GM12878 (cell line): ENCODE results near the gene OSM. TPM values are rescaled to one million over a fixed set of nuclear protein-coding genes. Genes with fewer than 3 reads are reported as not detected.
A peak's percentile ranks its signal among the peaks of the same experiment; 100 is the strongest.

Experiments used
- ATAC-seq: fragments of 200-7000 bp; cut with Tn5 transposase; 3 replicates; pipeline ENCODE4 v1.9.1; 2020; ENCODE audit warnings: mild to moderate bottlenecking, moderate library complexity
- BruUV-seq: library from RNA; stranded (reverse); fragments of 400-500 nt; replicated peaks from 2 replicates; lab custom pipeline; 2021; lab: Mats Ljungman, UMichigan
- CTCF ChIA-PET: fragments of 300-600 bp; sonication (Branson Sonifier 250); formaldehyde crosslinking; extraction: SDS; loops from one replicate; lab custom pipeline; 2021; ENCODE audit warnings: inconsistent platforms; lab: Yijun Ruan, JAX
- POLR2A ChIA-PET: fragments of 350-600 bp; formaldehyde crosslinking; extraction: SDS; loops from one replicate; lab custom pipeline; 2021; ENCODE audit warnings: inconsistent platforms; lab: Charles Lee
- RAD21 ChIA-PET: fragments of 300-600 bp; sonication (Branson Sonifier 250); formaldehyde crosslinking; loops from one replicate; lab custom pipeline; 2023; ENCODE audit warnings: antibody characterized with exemption; ENCODE audit not compliant: unreplicated experiment; lab: Charles Lee
- SMC1A ChIA-PET: fragments of 300-600 bp; sonication (Branson Sonifier 250); formaldehyde crosslinking; loops from one replicate; lab custom pipeline; 2023; ENCODE audit not compliant: unreplicated experiment, uncharacterized antibody; lab: Charles Lee
- DNase-seq: peaks from one replicate; pipeline ENCODE4 v3.0.0-alpha.2; 2011; ENCODE audit warnings: low read depth, low spot score
- FAIRE-seq: peaks from 3 replicates; lab custom pipeline; 2011; peaks lifted over from hg19 to GRCh38; lab: Jason Lieb, UNC
- H2AFZ ChIP-seq: 2 replicates; pipeline ENCODE4 v1.6.0; 2011; ENCODE audit warnings: low read depth, low read length, control low read depth; ENCODE audit not compliant: control insufficient read depth
- H3K27ac ChIP-seq: 2 replicates; pipeline ENCODE4 v1.5.1; 2011; ENCODE audit warnings: control low read depth; ENCODE audit not compliant: control insufficient read depth, insufficient read depth
- H3K27me3 ChIP-seq, 2 experiments: replicated peaks in 1 of 2; 2 replicates each; pipeline versions ENCODE4 v1.6.0 to v1.6.1; 2011; ENCODE audit warnings: low read length in 1 of 2; ENCODE audit not compliant: control insufficient read depth in 2 of 2, insufficient read depth in 2 of 2
- H3K36me3 ChIP-seq, 2 experiments: 2 replicates each; pipeline ENCODE4 v1.5.1; 2011; ENCODE audit warnings: low read length in 1 of 2; ENCODE audit not compliant: control insufficient read depth in 2 of 2, insufficient read depth in 2 of 2
- H3K4me1 ChIP-seq: 2 replicates; pipeline ENCODE4 v1.6.1; 2011; ENCODE audit warnings: mild to moderate bottlenecking, low read length, moderate library complexity, mixed read lengths; ENCODE audit not compliant: control insufficient read depth, insufficient read depth
- H3K4me2 ChIP-seq: 2 replicates; pipeline ENCODE4 v1.6.0; 2011; ENCODE audit warnings: control low read depth; ENCODE audit not compliant: control insufficient read depth, insufficient read depth
- H3K4me3 ChIP-seq: fragments of 200-600 bp; sonication (generic); 2 replicates; pipeline ENCODE4 v1.5.1; 2016
- H3K79me2 ChIP-seq: 2 replicates; pipeline ENCODE4 v1.6.0; 2011; ENCODE audit warnings: low read length; ENCODE audit not compliant: control insufficient read depth, insufficient read depth
- H3K9ac ChIP-seq: 2 replicates; pipeline ENCODE4 v1.8.0; 2011; ENCODE audit warnings: low read length, control low read depth, mixed read lengths; ENCODE audit not compliant: control insufficient read depth, insufficient read depth
- H3K9me3 ChIP-seq: replicated peaks from 3 replicates; pipeline ENCODE4 v1.5.1; 2011; ENCODE audit warnings: mild to moderate bottlenecking, low read length; ENCODE audit not compliant: control insufficient read depth, insufficient read depth
- H4K20me1 ChIP-seq: 2 replicates; pipeline ENCODE4 v1.6.0; 2011; ENCODE audit not compliant: control insufficient read depth, insufficient read depth
- CREB1 ChIP-seq: IDR thresholded peaks from 2 replicates; pipeline ENCODE4 v1.6.1; 2012; ENCODE audit warnings: low read depth, mild to moderate bottlenecking, inconsistent platforms
- FOS ChIP-seq: IDR thresholded peaks from 3 replicates; pipeline ENCODE4 v1.6.1; 2011; ENCODE audit warnings: borderline replicate concordance; ENCODE audit not compliant: insufficient read length; ENCODE audit errors: extremely low read depth
- FOXK2 ChIP-seq: fragments of 450-650 bp; IDR thresholded peaks from 2 replicates; pipeline ENCODE4 v1.6.1; 2017; ENCODE audit warnings: mild to moderate bottlenecking, moderate library complexity
- HDAC6 ChIP-seq: fragments of 200-600 bp; sonication (generic); IDR thresholded peaks from one replicate; pipeline ENCODE4 v1.8.0; 2017; ENCODE audit warnings: antibody characterized with exemption; ENCODE audit not compliant: unreplicated experiment
- HDGF ChIP-seq: fragments of 450-650 bp; IDR thresholded peaks from 2 replicates; pipeline ENCODE4 v1.6.1; 2016; ENCODE audit warnings: antibody characterized with exemption
- LARP7 ChIP-seq: fragments of 450-650 bp; IDR thresholded peaks from 2 replicates; pipeline ENCODE4 v1.6.1; 2017; ENCODE audit warnings: mild to moderate bottlenecking
- MTA3 ChIP-seq: IDR thresholded peaks from 2 replicates; pipeline ENCODE4 v1.6.1; 2012; ENCODE audit warnings: low read length, inconsistent platforms, borderline replicate concordance
- MXI1 ChIP-seq: fragments of 150-350 bp; IDR thresholded peaks from 2 replicates; pipeline ENCODE4 v1.6.1; 2011; ENCODE audit warnings: low read depth, mild to moderate bottlenecking, inconsistent platforms, low read length, improper control_type of control experiment
- NFIC ChIP-seq: IDR thresholded peaks from 2 replicates; pipeline ENCODE4 v1.6.1; 2012; ENCODE audit warnings: low read depth, mild to moderate bottlenecking, inconsistent platforms, low read length, moderate library complexity
- NRF1 ChIP-seq: conservative IDR thresholded peaks from 2 replicates; pipeline ENCODE4 v1.6.1; 2011; ENCODE audit warnings: mild to moderate bottlenecking, low read depth, low read length, improper control_type of control experiment
- RBBP5 ChIP-seq: fragments of 200-600 bp; sonication (generic); conservative IDR thresholded peaks from 2 replicates; pipeline ENCODE4 v1.6.1; 2016
- SIX5 ChIP-seq: IDR thresholded peaks from 2 replicates; pipeline ENCODE4 v1.6.1; 2011; ENCODE audit warnings: mild to moderate bottlenecking, low read depth, low read length, moderate library complexity; ENCODE audit not compliant: severe bottlenecking
- SMARCA5 ChIP-seq: fragments of 450-650 bp; IDR thresholded peaks from 2 replicates; pipeline ENCODE4 v1.6.1; 2017; ENCODE audit warnings: mild to moderate bottlenecking
- SRF ChIP-seq, 2 experiments: IDR thresholded peaks; 2 replicates each; pipeline ENCODE4 v1.6.1; 2011; ENCODE audit warnings: low read depth in 2 of 2, low read length in 2 of 2, mild to moderate bottlenecking in 1 of 2, moderate library complexity in 1 of 2
- STAT3 ChIP-seq: IDR thresholded peaks from 2 replicates; pipeline ENCODE4 v1.6.1; 2011; ENCODE audit warnings: low read depth, low read length, improper control_type of control experiment
- YY1 ChIP-seq: IDR thresholded peaks from 2 replicates; pipeline ENCODE4 v1.6.1; 2011; ENCODE audit warnings: low read depth, mild to moderate bottlenecking, low read length
- ZNF217 ChIP-seq: fragments of 450-650 bp; IDR thresholded peaks from 2 replicates; pipeline ENCODE4 v1.6.1; 2017; ENCODE audit warnings: antibody characterized with exemption, mild to moderate bottlenecking
- WGBS: methylation state at CpG from one replicate; pipeline ENCODE4 v1.1.6; 2016; ENCODE audit warnings: low lambda C conversion rate; ENCODE audit not compliant: insufficient replicate concordance, insufficient coverage; ENCODE audit errors: missing lambda C conversion rate; 5-methylcytosine and 5-hydroxymethylcytosine counted together
- in situ Hi-C: fragments of 300-500 bp; cut with MboI; formaldehyde crosslinking; loops from 9 replicates; pipeline ENCODE4 v1.14.3; 2018; ENCODE audit warnings: mixed read lengths
- intact Hi-C: fragments of 100-400 bp; cut with micrococcal nuclease; formaldehyde crosslinking; loops from one replicate; pipeline ENCODE4 v1.14.2; 2022; ENCODE audit not compliant: unreplicated experiment
- polyA plus RNA-seq, 11 experiments: library from polyadenylated mRNA; depleted of rRNA in 4 of 11; unstranded in 6 of 11; stranded (reverse) in 5 of 11; fragments of >200 nt; fragmentation: Nextera tagmentation in 4 of 11; fragmentation: Illumina TruSeq in 1 of 11; extraction: Ambion mirVana in 4 of 11; extraction: Trizol in 1 of 11; gene quantifications; 1 replicate in 1 of 11; 2 replicates in 10 of 11; pipeline versions ENCODE4 v1.2.1 to v1.2.3, GENCODE V29; 2011 to 2016; ENCODE audit warnings: inconsistent platforms in 2 of 11, missing spikeins in 2 of 11, low read depth in 1 of 11
- total RNA-seq, 4 experiments: library from RNA; depleted of rRNA in 3 of 4; stranded (reverse); fragments of >200 nt in 3 of 4; fragmentation: Illumina TruSeq in 1 of 4; extraction: Trizol in 1 of 4; gene quantifications; 2 replicates each; pipeline versions ENCODE4 v1.2.1 to v1.2.3, GENCODE V29; 2013 to 2021
- TF ChIP-seq, protein P1 (sequence below): fragments of 450-650 bp; IDR thresholded peaks from 2 replicates; pipeline ENCODE4 v1.6.1; 2017; ENCODE audit warnings: mild to moderate bottlenecking, moderate library complexity
- TF ChIP-seq, protein P2 (sequence below): fragments of 450-650 bp; IDR thresholded peaks from 2 replicates; pipeline ENCODE4 v1.6.1; 2017; ENCODE audit warnings: borderline replicate concordance

OSM gene
- total and polyA plus RNA-seq, 10 of the 15 experiments (the other 5 are each of a cell fraction or from before 2014, with no cell fraction given) = 0.06 to 1.4 (median 0.59) TPM

DNA sequence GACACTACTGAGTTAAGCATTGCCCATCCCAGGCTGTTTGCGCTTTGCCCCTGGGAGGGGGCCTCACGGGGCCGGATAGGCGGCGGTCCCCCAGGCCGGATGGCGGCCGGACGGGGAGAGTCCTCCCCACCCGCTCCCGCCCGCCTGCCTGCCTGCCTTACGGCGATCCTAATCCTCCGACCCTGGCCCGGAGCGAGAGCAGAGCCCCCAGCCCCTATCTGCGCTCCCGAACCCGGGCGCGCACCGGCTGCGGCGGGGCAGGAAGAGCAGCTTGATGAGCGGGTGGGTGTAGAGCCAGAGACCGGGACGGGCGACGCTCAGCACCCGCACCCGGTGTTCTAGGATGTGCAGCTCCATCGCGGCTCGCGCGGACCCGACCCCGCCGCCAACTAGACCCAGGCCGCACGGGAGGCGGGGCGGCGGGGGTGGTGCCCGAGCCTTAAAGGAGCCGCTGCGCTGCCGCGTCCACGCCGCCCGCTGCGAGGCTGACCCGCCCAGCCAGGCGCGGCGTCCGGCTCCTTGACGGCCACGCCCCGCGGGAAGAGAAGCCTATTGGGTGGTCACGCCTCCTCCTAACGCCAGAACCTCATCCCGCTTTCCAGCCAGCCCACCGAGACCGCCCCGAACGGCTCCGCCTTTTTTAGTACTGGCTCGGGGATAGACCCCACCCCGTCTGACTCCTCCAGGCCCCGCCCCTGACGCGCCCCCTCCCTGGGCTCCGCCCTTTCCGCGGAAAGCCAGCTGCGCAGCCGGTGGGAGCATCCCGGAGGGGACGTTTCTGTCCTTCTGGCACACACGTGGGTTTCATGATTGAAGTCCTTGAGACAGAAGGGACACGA, 22.7 kb upstream of the OSM start, which contains the start of gene CASTOR1:
TSS of gene CASTOR1 (minus strand) at position 365 of the 839 bp plus-strand sequence. CDS start at position 357, 8 bp downstream.
- Histone ChIP-seq H3K36me3 (peaks cover 0 to 17% of the 10 kb centered on the region in 2 experiments; a peak in 2 of 4 replicates), H3K79me2 (no peaks in the 10 kb centered on the region), H4K20me1 (no peaks in the 10 kb centered on the region), H2AFZ (peak within 1 kb of the TSS; percentile 74), H3K9me3 (no peaks in the 10 kb centered on the region), H3K27me3 (no peaks in the 10 kb centered on the region), H3K9ac (peak within 1 kb of the TSS; percentile 68), H3K27ac (peak within 1 kb of the TSS; percentile 55), H3K4me2 (peak within 1 kb of the TSS; percentile 94), H3K4me3 (peak within 1 kb of the TSS; percentile 74), H3K4me1 (peaks cover 25% of the 10 kb centered on the region)
- DNase-seq = no peak
- in situ Hi-C loops (loop anchor here (5.0 kb wide), 1 partner anchor 98 kb away; the partner anchor contains the start of gene RNF215), intact Hi-C loops (loop anchor here (2.0 to 10.0 kb wide), 5 partner anchors 17 to 195 kb away; partner anchors contain the start of genes CCDC157, SF3A1 and TBC1D10A)
- peak; percentile 83 for ATAC-seq
- WGBS = under 1% methylated on average over 76 of the region's 85 CpGs
- ChIA-PET SMC1A (interaction anchor here (0.6 to 7.9 kb wide), 16 partner anchors 9 to 314 kb away, joined by 3 to 201 read pairs (median 6); partner anchors contain the start of genes CCDC157, RNF215, SF3A1 and TBC1D10A), CTCF (interaction anchor here (1.0 to 10.5 kb wide), 23 partner anchors 9 to 317 kb away, joined by 3 to 436 read pairs (median 12); partner anchors contain the start of genes CCDC157, MTFP1, RNF215 and SEC14L2), POLR2A (interaction anchor here (1.0 to 4.2 kb wide), 11 partner anchors 14 to 136 kb away, joined by 3 to 28 read pairs (median 4); partner anchors contain the start of genes MTFP1, RNF215, SF3A1 and TBC1D10A), RAD21 (interaction anchor here (0.9 to 6.2 kb wide), 19 partner anchors 12 to 197 kb away, joined by 3 to 277 read pairs (median 11); partner anchors contain the start of genes CCDC157, MTFP1, RNF215 and SF3A1)
- no TSS peak for BruUV-seq
- peak; percentile 72 for FAIRE-seq
- TF ChIP-seq FOXK2 = no peak
- no peak for TF ChIP-seq STAT3
- TF ChIP-seq RBBP5 = no peak
- no peak for TF ChIP-seq ZNF217
- TF ChIP-seq HDGF = no peak
- peak; percentile 66 for TF ChIP-seq MXI1
- no peak for TF ChIP-seq FOS
- peak; percentile 78 for TF ChIP-seq LARP7
- TF ChIP-seq YY1 = peak; percentile 10; the same call in 1 of the 2 replicates
- TF ChIP-seq CREB1 = no peak
- TF ChIP-seq, protein P1, sequence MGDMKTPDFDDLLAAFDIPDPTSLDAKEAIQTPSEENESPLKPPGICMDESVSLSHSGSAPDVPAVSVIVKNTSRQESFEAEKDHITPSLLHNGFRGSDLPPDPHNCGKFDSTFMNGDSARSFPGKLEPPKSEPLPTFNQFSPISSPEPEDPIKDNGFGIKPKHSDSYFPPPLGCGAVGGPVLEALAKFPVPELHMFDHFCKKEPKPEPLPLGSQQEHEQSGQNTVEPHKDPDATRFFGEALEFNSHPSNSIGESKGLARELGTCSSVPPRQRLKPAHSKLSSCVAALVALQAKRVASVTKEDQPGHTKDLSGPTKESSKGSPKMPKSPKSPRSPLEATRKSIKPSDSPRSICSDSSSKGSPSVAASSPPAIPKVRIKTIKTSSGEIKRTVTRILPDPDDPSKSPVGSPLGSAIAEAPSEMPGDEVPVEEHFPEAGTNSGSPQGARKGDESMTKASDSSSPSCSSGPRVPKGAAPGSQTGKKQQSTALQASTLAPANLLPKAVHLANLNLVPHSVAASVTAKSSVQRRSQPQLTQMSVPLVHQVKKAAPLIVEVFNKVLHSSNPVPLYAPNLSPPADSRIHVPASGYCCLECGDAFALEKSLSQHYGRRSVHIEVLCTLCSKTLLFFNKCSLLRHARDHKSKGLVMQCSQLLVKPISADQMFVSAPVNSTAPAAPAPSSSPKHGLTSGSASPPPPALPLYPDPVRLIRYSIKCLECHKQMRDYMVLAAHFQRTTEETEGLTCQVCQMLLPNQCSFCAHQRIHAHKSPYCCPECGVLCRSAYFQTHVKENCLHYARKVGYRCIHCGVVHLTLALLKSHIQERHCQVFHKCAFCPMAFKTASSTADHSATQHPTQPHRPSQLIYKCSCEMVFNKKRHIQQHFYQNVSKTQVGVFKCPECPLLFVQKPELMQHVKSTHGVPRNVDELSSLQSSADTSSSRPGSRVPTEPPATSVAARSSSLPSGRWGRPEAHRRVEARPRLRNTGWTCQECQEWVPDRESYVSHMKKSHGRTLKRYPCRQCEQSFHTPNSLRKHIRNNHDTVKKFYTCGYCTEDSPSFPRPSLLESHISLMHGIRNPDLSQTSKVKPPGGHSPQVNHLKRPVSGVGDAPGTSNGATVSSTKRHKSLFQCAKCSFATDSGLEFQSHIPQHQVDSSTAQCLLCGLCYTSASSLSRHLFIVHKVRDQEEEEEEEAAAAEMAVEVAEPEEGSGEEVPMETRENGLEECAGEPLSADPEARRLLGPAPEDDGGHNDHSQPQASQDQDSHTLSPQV = no peak
- TF ChIP-seq NRF1 = no peak
- no peak for TF ChIP-seq SRF (IDR thresholded peaks at IDR 0.05; ENCODE audit: low read depth in 2 of 2, low read length in 2 of 2)
- TF ChIP-seq NFIC = no peak
- TF ChIP-seq MTA3 = peak; percentile 4; the same call in 1 of the 2 replicates
- no peak for TF ChIP-seq HDAC6
- peak; percentile 61; the same call in 1 of the 2 replicates for TF ChIP-seq SMARCA5
- TF ChIP-seq, protein P2, sequence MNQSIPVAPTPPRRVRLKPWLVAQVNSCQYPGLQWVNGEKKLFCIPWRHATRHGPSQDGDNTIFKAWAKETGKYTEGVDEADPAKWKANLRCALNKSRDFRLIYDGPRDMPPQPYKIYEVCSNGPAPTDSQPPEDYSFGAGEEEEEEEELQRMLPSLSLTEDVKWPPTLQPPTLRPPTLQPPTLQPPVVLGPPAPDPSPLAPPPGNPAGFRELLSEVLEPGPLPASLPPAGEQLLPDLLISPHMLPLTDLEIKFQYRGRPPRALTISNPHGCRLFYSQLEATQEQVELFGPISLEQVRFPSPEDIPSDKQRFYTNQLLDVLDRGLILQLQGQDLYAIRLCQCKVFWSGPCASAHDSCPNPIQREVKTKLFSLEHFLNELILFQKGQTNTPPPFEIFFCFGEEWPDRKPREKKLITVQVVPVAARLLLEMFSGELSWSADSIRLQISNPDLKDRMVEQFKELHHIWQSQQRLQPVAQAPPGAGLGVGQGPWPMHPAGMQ = no peak
- TF ChIP-seq SIX5 = no peak
